ENCODE data around the gene PDZRN3.
"Not testable (repeated sequence)": the region's sequence is repeated elsewhere in the genome, so short reads cannot be mapped to it uniquely, and the experiment has no call there.

Gene PDZRN3

GRCh38 chr3:73586190-73586589 is 38.6 kb downstream of the PDZRN3 start:
- no peak for DNase-seq

GRCh38 chr3:73584873-73585272 is 39.9 kb downstream of the PDZRN3 start:
- DNase-seq: no peak

- DNase-seq: no peak
These were observed 42.2 kb downstream of the PDZRN3 start for GRCh38 chr3:73582535-73582934.

GRCh38 chr3:73581134-73581846 is 43.5 kb downstream of the PDZRN3 start:
- no peak for DNase-seq

GRCh38 chr3:73580343-73580742 is 44.4 kb downstream of the PDZRN3 start:
- DNase-seq: no peak

GRCh38 chr3:73577704-73578103 is 47.0 kb downstream of the PDZRN3 start:
- no peak for DNase-seq

GRCh38 chr3:73576999-73577461 is 47.7 kb downstream of the PDZRN3 start:
- no peak for DNase-seq

- DNase-seq: no peak
These were observed 48.8 kb downstream of the PDZRN3 start for GRCh38 chr3:73575953-73576352.

GRCh38 chr3:73575519-73575918 is 49.2 kb downstream of the PDZRN3 start:
- DNase-seq: no peak

GRCh38 chr3:73573204-73573603 is 51.5 kb downstream of the PDZRN3 start:
- no peak for DNase-seq

- no peak for DNase-seq
These were observed 52.4 kb downstream of the PDZRN3 start for GRCh38 chr3:73572368-73572767.

GRCh38 chr3:73571238-73571794 is 53.4 kb downstream of the PDZRN3 start:
- DNase-seq: no peak

GRCh38 chr3:73569246-73569760 is 55.4 kb downstream of the PDZRN3 start:
- DNase-seq: no peak

- no peak for DNase-seq
These were observed 56.3 kb downstream of the PDZRN3 start for GRCh38 chr3:73568371-73568862.

GRCh38 chr3:73565374-73565773 is 59.4 kb downstream of the PDZRN3 start:
- DNase-seq: not testable (repeated sequence)

- no peak for DNase-seq
These were observed 60.7 kb downstream of the PDZRN3 start for GRCh38 chr3:73563896-73564582.

- no peak for DNase-seq
These were observed 63.2 kb downstream of the PDZRN3 start for GRCh38 chr3:73561494-73561893.

- DNase-seq: no peak
These were observed 65.0 kb downstream of the PDZRN3 start for GRCh38 chr3:73559749-73560148.

GRCh38 chr3:73558727-73559075 is 66.0 kb downstream of the PDZRN3 start:
- no peak for DNase-seq

GRCh38 chr3:73557986-73558726 is 66.6 kb downstream of the PDZRN3 start:
- DNase-seq: no peak

- DNase-seq: no peak
These were observed 68.0 kb downstream of the PDZRN3 start for GRCh38 chr3:73556520-73557372.

- no peak for DNase-seq
These were observed 69.7 kb downstream of the PDZRN3 start for GRCh38 chr3:73555076-73555475.
